ENCODE measurements around the gene ADNP. TPM values are rescaled to one million over a fixed set of nuclear protein-coding genes. Genes with fewer than 3 reads are reported as not detected.

Gene ADNP
- polyA plus RNA-seq, 1 of the 3 experiments (the other 2 are of a cell fraction) = 13.3 TPM

GRCh38 chr20:50900261-50900660, 31.0 kb downstream of the ADNP start (continued):
- TF ChIP-seq MEF2A (IDR thresholded peaks at IDR 0.05; ENCODE audit: borderline replicate concordance, low read depth) = no peak

GRCh38 chr20:50898475-50898874, 32.8 kb downstream of the ADNP start:
- no peaks in the 10 kb centered on the region for H3K9me3 ChIP-seq
- peaks cover 84 to 93% of the 10 kb centered on the region in 2 experiments for H3K36me3 ChIP-seq (replicated peaks in 1 of 2; ENCODE audit: control insufficient read depth in 1 of 2, insufficient read depth in 2 of 2, low read length in 1 of 2)
- no peaks in the 10 kb centered on the region; a peak in 1 of 4 replicates for H3K4me1 ChIP-seq (ENCODE audit: control insufficient read depth in 1 of 2, insufficient read depth in 2 of 2, low read depth in 1 of 2, low read length in 1 of 2)
- H3K79me2 ChIP-seq (ENCODE audit: insufficient read depth) = peaks cover 99% of the 10 kb centered on the region
- no peaks in the 10 kb centered on the region for H3K27me3 ChIP-seq (ENCODE audit: insufficient read depth)
- H3K4me3 ChIP-seq (ENCODE audit: low read depth in 2 of 2, low read length in 1 of 2) = no peak overlapping the region
- peaks cover 13% of the 10 kb centered on the region for H3F3A ChIP-seq (replicated peaks; ENCODE audit: insufficient read depth)
- 100% methylated on average over 1 of the region's 1 CpG for WGBS (ENCODE audit: low lambda C conversion rate)
- POLR2A ChIA-PET = no interaction called here
- H2AFZ ChIP-seq (ENCODE audit: low read depth) = no peak overlapping the region
- no peak for TF ChIP-seq ELF1 (IDR thresholded peaks at IDR 0.05)
- no peak for TF ChIP-seq MAX (IDR thresholded peaks at IDR 0.05; ENCODE audit: low read depth)
- no peak overlapping the region for H3K4me2 ChIP-seq
- peaks cover 70% of the 10 kb centered on the region for H4K20me1 ChIP-seq (ENCODE audit: insufficient read depth)
- H3K9ac ChIP-seq = no peak overlapping the region
- CTCF ChIA-PET = interaction anchor here (1.7 to 3.7 kb wide), 4 partner anchors 13 to 104 kb away, joined by 5 to 19 read pairs (median 8); partner anchors contain the start of genes ADNP and BCAS4
- H3K9me2 ChIP-seq = no peaks in the 10 kb centered on the region
- H3K27ac ChIP-seq (ENCODE audit: low read depth in 2 of 2, low read length in 1 of 2) = no peak overlapping the region
- no peak for DNase-seq

- H4K20me1 ChIP-seq (ENCODE audit: insufficient read depth) = peaks cover 53% of the 10 kb centered on the region
- H3K79me2 ChIP-seq (ENCODE audit: insufficient read depth) = peaks cover 98% of the 10 kb centered on the region
- 99% methylated on average over 7 of the region's 8 CpGs for WGBS (ENCODE audit: low lambda C conversion rate)
- no peaks in the 10 kb centered on the region; a peak in 2 of 4 replicates for H3K4me1 ChIP-seq (ENCODE audit: control insufficient read depth in 1 of 2, insufficient read depth in 2 of 2, low read depth in 1 of 2, low read length in 1 of 2)
- ChIA-PET POLR2A (no interaction called here), CTCF (interaction anchor here (1.0 to 2.3 kb wide), 5 partner anchors 16 to 102 kb away, joined by 3 to 6 read pairs (median 3); partner anchors contain the start of gene BCAS4)
- H3K9me2 ChIP-seq = no peaks in the 10 kb centered on the region
- no peak overlapping the region for H3K9ac ChIP-seq
- peaks cover 84 to 92% of the 10 kb centered on the region in 2 experiments for H3K36me3 ChIP-seq (replicated peaks in 1 of 2; ENCODE audit: control insufficient read depth in 1 of 2, insufficient read depth in 2 of 2, low read length in 1 of 2)
- no peak for DNase-seq
- H3K9me3 ChIP-seq = no peaks in the 10 kb centered on the region
- no peak overlapping the region for H2AFZ ChIP-seq (ENCODE audit: low read depth)
- no peak overlapping the region for H3K4me2 ChIP-seq
- no peak overlapping the region for H3K27ac ChIP-seq (ENCODE audit: low read depth in 2 of 2, low read length in 1 of 2)
- peaks cover 15% of the 10 kb centered on the region for H3F3A ChIP-seq (replicated peaks; ENCODE audit: insufficient read depth)
- no peak overlapping the region for H3K4me3 ChIP-seq (ENCODE audit: low read depth in 2 of 2, low read length in 1 of 2)
- no peaks in the 10 kb centered on the region for H3K27me3 ChIP-seq (ENCODE audit: insufficient read depth)
- TF ChIP-seq NRF1 (IDR thresholded peaks at IDR 0.05; ENCODE audit: low read depth, low read length) = no peak
- no peak for TF ChIP-seq TCF12 (IDR thresholded peaks at IDR 0.05)
- no peak for TF ChIP-seq RXRA (IDR thresholded peaks at IDR 0.05; ENCODE audit: borderline replicate concordance, low read depth)
- TF ChIP-seq REST (IDR thresholded peaks at IDR 0.05; ENCODE audit: low read depth, low read length) = no peak
- TF ChIP-seq SIN3A (IDR thresholded peaks at IDR 0.05; ENCODE audit: borderline replicate concordance, low read depth, low read length) = no peak
- no peak for TF ChIP-seq TEAD4 (IDR thresholded peaks at IDR 0.05; ENCODE audit: borderline replicate concordance, insufficient read depth)
- TF ChIP-seq JUND (IDR thresholded peaks at IDR 0.05) = no peak
- TF ChIP-seq MEF2A (IDR thresholded peaks at IDR 0.05; ENCODE audit: borderline replicate concordance, low read depth) = no peak
- TF ChIP-seq USF2 (IDR thresholded peaks at IDR 0.05; ENCODE audit: borderline replicate concordance, low read depth, low read length) = no peak
- TF ChIP-seq IRF3 (IDR thresholded peaks at IDR 0.05; ENCODE audit: low read depth, low read length) = no peak
- no peak for TF ChIP-seq GATA2 (CRISPR knock-in tag; IDR thresholded peaks at IDR 0.05)
- TF ChIP-seq RFX5 (IDR thresholded peaks at IDR 0.05; ENCODE audit: low read length) = no peak
- no peak for TF ChIP-seq TAF1 (IDR thresholded peaks at IDR 0.05; ENCODE audit: borderline replicate concordance, low read depth, low read length)
- no peak for TF ChIP-seq RCOR1 (IDR thresholded peaks at IDR 0.05; ENCODE audit: low read length)
- no peak for TF ChIP-seq RAD21 (IDR thresholded peaks at IDR 0.05; ENCODE audit: low read length)
- no peak for TF ChIP-seq POLR2AphosphoS5 (IDR thresholded peaks at IDR 0.05; ENCODE audit: low read depth, low read length)
These were observed 36.0 kb downstream of the ADNP start for GRCh38 chr20:50895111-50895830.

Data from SK-N-SH (cell line).